Suppressor macrophage treated with lipopolysaccharide for 4 hours (primary cell): ENCODE measurements around the gene HOXA11.

Experiments used
- DNase-seq: peaks from one replicate; pipeline ENCODE4 v3.0.0-alpha.2; 2020

Gene HOXA11

GRCh38 chr7:27167916-27168264, 17.1 kb downstream of the HOXA11 start:
- no peak for DNase-seq

- no peak for DNase-seq
Observed at GRCh38 chr7:27166531-27167505, 18.2 kb downstream of the HOXA11 start.

- DNase-seq: no peak
Observed at GRCh38 chr7:27165996-27166530, 19.0 kb downstream of the HOXA11 start.

GRCh38 chr7:27165089-27165995, 19.7 kb downstream of the HOXA11 start, which contains the start of gene HOXA9:
Gene HOXA9 (minus strand): TSS chr7:27165537. CDS start chr7:27165457, 80 bp downstream.
- DNase-seq: peak; percentile 88

GRCh38 chr7:27164367-27165088, 20.5 kb downstream of the HOXA11 start:
- DNase-seq: no peak

- no peak for DNase-seq
Observed at GRCh38 chr7:27164045-27164366, 21.0 kb downstream of the HOXA11 start.

GRCh38 chr7:27163288-27164044, 21.6 kb downstream of the HOXA11 start:
- no peak for DNase-seq

GRCh38 chr7:27162561-27163287, 22.3 kb downstream of the HOXA11 start:
- DNase-seq: no peak

GRCh38 chr7:27161721-27162560, 23.1 kb downstream of the HOXA11 start:
- DNase-seq: no peak

- peak; percentile 59 for DNase-seq
Observed at GRCh38 chr7:27161214-27161720, 23.8 kb downstream of the HOXA11 start.

- DNase-seq: peak; percentile 88
Observed at GRCh38 chr7:27160546-27161213, 24.4 kb downstream of the HOXA11 start.

- no peak for DNase-seq
Observed at GRCh38 chr7:27160145-27160545, 24.9 kb downstream of the HOXA11 start.

GRCh38 chr7:27159266-27160144, 25.5 kb downstream of the HOXA11 start:
- DNase-seq: no peak

- no peak for DNase-seq
Observed at GRCh38 chr7:27158436-27159265, 26.4 kb downstream of the HOXA11 start.

GRCh38 chr7:27157702-27158431, 27.2 kb downstream of the HOXA11 start:
- no peak for DNase-seq

GRCh38 chr7:27156916-27157701, 27.9 kb downstream of the HOXA11 start:
- no peak for DNase-seq
